ENCODE data around the gene RAB37. TPM values are rescaled to one million over a fixed set of nuclear protein-coding genes. Genes with fewer than 3 reads are reported as not detected.

RAB37 gene
- total and polyA plus RNA-seq, 5 donors, result 1.1 to 3.4 (median 1.3) TPM

- DNase-seq, result no peak
- Histone ChIP-seq H3K27me3 (ENCODE audit: control insufficient read depth, insufficient read depth) (no peaks in the 10 kb centered on the region), H3K4me3 (ENCODE audit: low read length) (no peak overlapping the region), H3K27ac (ENCODE audit: low read length) (no peak overlapping the region), H3K4me1 (ENCODE audit: control insufficient read depth, insufficient read depth, low read length) (peaks cover 5% of the 10 kb centered on the region), H3K9me3 (ENCODE audit: control insufficient read depth, low read length) (no peaks in the 10 kb centered on the region)
- intact Hi-C loops (cut with DNase I), result no loop called here
- no peak for ATAC-seq
- WGBS, result 76% methylated on average over 6 of the region's 6 CpGs
Measured at GRCh38 chr17:74773414-74773813, 36.4 kb downstream of the RAB37 start.

DNA sequence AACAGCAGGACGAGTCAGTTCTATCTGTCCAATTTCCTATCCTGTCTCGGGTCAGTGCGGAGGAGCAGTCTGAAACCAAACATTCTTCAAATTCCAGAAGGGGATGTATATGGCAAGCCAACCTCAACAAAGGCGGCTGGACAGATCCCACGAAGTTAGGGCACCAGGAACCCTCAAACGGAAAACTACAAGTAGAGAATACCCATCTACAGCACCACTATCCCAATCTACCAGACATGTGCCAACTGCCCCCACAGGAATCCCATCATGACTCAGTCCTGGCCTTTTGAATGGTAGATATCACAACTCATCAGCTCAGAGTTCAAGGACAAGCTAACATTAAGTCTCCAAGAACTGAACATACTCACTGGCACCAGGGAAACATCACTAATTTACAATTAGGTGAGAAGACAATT is 36.8 kb downstream of the RAB37 start:
- Histone ChIP-seq H3K27me3 (ENCODE audit: control insufficient read depth, insufficient read depth) (no peaks in the 10 kb centered on the region), H3K4me1 (ENCODE audit: control insufficient read depth, insufficient read depth, low read length) (peaks cover 5% of the 10 kb centered on the region), H3K4me3 (ENCODE audit: low read length) (no peak overlapping the region), H3K27ac (ENCODE audit: low read length) (no peak overlapping the region), H3K9me3 (ENCODE audit: control insufficient read depth, low read length) (no peaks in the 10 kb centered on the region)
- intact Hi-C loops (cut with DNase I), result no loop called here
- 54% methylated on average over 6 of the region's 6 CpGs for WGBS
- no peak for ATAC-seq
- no peak for DNase-seq

- intact Hi-C loops (cut with DNase I), result no loop called here
- H3K9me3 ChIP-seq (ENCODE audit: control insufficient read depth, low read length), result no peaks in the 10 kb centered on the region
- ATAC-seq, result no peak
- no peak for DNase-seq
- 38% methylated on average over 12 of the region's 12 CpGs for WGBS
- no peak overlapping the region for H3K27ac ChIP-seq (ENCODE audit: low read length)
- H3K27me3 ChIP-seq (ENCODE audit: control insufficient read depth, insufficient read depth), result no peaks in the 10 kb centered on the region
- peak overlapping the region; percentile 67 for H3K4me3 ChIP-seq (ENCODE audit: low read length)
- H3K4me1 ChIP-seq (ENCODE audit: control insufficient read depth, insufficient read depth, low read length), result peaks cover 5% of the 10 kb centered on the region
Measured at GRCh38 chr17:74775409-74776043, 38.5 kb downstream of the RAB37 start.

DNA sequence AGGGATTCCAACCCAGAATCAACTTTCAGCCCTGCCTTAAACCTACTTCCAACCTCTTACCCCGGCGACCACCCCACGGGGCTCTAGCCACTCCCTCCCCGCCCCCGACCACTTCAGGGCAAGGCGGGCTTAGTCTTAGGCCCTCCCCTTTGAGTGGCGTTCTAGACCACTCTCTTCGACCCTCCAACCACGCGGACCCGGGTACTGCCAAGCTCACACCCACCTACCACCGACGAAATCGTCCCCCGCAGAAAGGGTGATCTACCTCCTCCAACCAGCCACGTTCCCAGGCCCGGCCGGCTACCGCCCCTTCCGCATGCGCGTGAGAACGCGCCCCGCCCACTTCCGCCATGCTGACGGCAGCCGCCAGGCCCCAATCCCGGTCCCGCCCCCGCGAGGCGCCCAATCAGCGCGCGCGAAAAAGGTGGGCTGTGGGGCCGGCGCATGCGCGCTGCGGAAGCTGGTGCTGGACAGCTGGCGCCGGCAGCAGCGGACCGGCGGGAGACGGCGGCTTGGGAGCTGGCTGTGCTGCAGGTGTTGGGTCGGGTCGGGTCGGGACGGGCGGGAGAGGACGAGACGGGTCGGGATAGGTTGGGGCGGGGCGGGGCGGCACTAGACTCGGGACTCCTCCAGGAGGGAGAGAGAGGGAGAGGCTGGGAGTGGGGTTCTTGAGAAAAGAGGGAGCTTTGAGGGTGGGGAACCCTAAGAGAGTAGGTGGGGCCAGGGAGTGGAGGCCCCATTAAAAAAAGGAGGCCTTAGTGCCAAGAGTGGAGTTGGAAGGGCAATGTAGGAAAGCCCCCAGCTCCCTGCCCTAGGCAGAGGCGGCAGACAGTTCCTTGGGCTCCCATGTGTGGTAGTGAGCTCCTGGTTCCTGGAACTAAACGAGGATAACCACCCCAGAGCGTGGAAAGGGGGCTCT is 39.2 kb downstream of the RAB37 start, which contains the start of gene NAT9:
Gene NAT9 (minus strand): TSS at position 302 of the 919 bp plus-strand sequence. CDS start 647 bp downstream, outside the sequence.
- Histone ChIP-seq H3K9me3 (ENCODE audit: control insufficient read depth, low read length) (no peaks in the 10 kb centered on the region), H3K4me1 (ENCODE audit: control insufficient read depth, insufficient read depth, low read length) (peaks cover 5% of the 10 kb centered on the region), H3K4me3 (ENCODE audit: low read length) (peak within 1 kb of the TSS; percentile 67), H3K27me3 (ENCODE audit: control insufficient read depth, insufficient read depth) (no peaks in the 10 kb centered on the region), H3K27ac (ENCODE audit: low read length) (no peak within 1 kb of the TSS)
- under 1% methylated on average over 64 of the region's 64 CpGs for WGBS
- DNase-seq (peak; percentile 99 to 100 (median 99)), ATAC-seq (peak; percentile 96 to 97)
- intact Hi-C loops (cut with DNase I), result no loop called here

GRCh38 chr17:74776990-74777389 is 39.9 kb downstream of the RAB37 start:
- 28% methylated on average over 10 of the region's 10 CpGs for WGBS
- peak overlapping the region; percentile 64 for H3K4me3 ChIP-seq (ENCODE audit: low read length)
- H3K4me1 ChIP-seq (ENCODE audit: control insufficient read depth, insufficient read depth, low read length), result peaks cover 5% of the 10 kb centered on the region
- no peaks in the 10 kb centered on the region for H3K9me3 ChIP-seq (ENCODE audit: control insufficient read depth, low read length)
- ATAC-seq (no peak), DNase-seq (no peak)
- no peak overlapping the region for H3K27ac ChIP-seq (ENCODE audit: low read length)
- H3K27me3 ChIP-seq (ENCODE audit: control insufficient read depth, insufficient read depth), result no peaks in the 10 kb centered on the region
- intact Hi-C loops (cut with DNase I), result no loop called here

- peaks cover 5% of the 10 kb centered on the region for H3K4me1 ChIP-seq (ENCODE audit: control insufficient read depth, insufficient read depth, low read length)
- DNase-seq, result no peak
- ATAC-seq, result no peak
- no peak overlapping the region for H3K27ac ChIP-seq (ENCODE audit: low read length)
- WGBS, result 80% methylated on average over 6 of the region's 6 CpGs
- no peaks in the 10 kb centered on the region for H3K27me3 ChIP-seq (ENCODE audit: control insufficient read depth, insufficient read depth)
- no peaks in the 10 kb centered on the region for H3K9me3 ChIP-seq (ENCODE audit: control insufficient read depth, low read length)
- H3K4me3 ChIP-seq (ENCODE audit: low read length), result no peak overlapping the region
- intact Hi-C loops (cut with DNase I), result no loop called here
Measured at GRCh38 chr17:74777901-74778515, 41.0 kb downstream of the RAB37 start.

DNA sequence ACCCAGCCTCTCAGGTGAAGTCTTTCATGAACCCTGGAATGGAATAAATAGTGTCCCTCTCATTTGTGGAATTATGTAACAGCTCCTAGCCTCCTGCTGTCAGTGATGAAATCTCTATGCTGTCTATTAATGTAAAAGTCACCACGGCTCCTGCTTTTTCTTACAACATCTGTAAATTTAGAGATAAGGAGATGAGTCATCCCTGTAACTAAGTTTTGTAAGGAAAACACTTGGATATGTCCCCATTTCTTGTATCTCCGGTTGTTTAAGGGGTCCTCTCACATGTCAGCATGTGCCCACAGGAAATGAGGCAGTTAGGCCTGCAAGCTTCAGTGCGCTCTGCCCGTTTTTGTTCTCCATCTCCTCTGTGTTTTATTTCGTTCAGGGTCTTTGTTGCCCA is 41.9 kb downstream of the RAB37 start:
- intact Hi-C loops (cut with DNase I), result no loop called here
- Histone ChIP-seq H3K27ac (ENCODE audit: low read length) (no peak overlapping the region), H3K4me1 (ENCODE audit: control insufficient read depth, insufficient read depth, low read length) (peaks cover 2% of the 10 kb centered on the region), H3K9me3 (ENCODE audit: control insufficient read depth, low read length) (no peaks in the 10 kb centered on the region), H3K27me3 (ENCODE audit: control insufficient read depth, insufficient read depth) (no peaks in the 10 kb centered on the region), H3K4me3 (ENCODE audit: low read length) (no peak overlapping the region)
- ATAC-seq (no peak), DNase-seq (no peak)
- WGBS, result 59% methylated on average over 5 of the region's 5 CpGs

- ATAC-seq (no peak), DNase-seq (no peak)
- 79% methylated on average over 8 of the region's 8 CpGs for WGBS
- Histone ChIP-seq H3K9me3 (ENCODE audit: control insufficient read depth, low read length) (no peaks in the 10 kb centered on the region), H3K4me1 (ENCODE audit: control insufficient read depth, insufficient read depth, low read length) (peaks cover 2% of the 10 kb centered on the region), H3K27ac (ENCODE audit: low read length) (no peak overlapping the region), H3K27me3 (ENCODE audit: control insufficient read depth, insufficient read depth) (no peaks in the 10 kb centered on the region), H3K4me3 (ENCODE audit: low read length) (no peak overlapping the region)
- intact Hi-C loops (cut with DNase I), result no loop called here
Measured at GRCh38 chr17:74779501-74779900, 42.4 kb downstream of the RAB37 start.

DNA sequence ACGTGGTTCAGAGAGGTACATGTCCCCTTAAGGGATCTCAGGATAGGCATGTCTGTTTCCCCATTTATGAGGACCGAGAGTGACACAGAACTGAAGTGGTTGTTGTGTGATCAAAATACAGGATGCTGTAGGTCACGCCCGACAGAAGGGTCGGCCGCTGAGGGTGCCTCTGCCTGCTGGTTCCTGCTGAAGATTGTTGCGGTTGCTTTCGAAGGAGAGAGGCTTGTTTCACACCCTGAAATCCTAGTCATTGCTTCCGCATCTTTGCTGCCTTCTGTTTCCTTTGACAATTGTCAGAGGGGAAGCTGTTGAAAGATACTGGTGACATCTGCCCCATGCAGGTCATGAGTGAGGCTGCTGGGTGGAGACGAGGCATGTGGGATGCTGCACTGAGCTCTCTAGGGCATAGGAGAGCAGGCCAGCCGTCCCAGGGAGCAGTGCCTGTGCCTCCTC is 42.9 kb downstream of the RAB37 start:
- intact Hi-C loops (cut with DNase I), result loop anchor here in 2 of 4 donors (5.0 kb wide), 2 partner anchors 33 to 38 kb away; partner anchors contain the start of gene NHERF1 (in 1 of the 2)
- Histone ChIP-seq H3K4me3 (ENCODE audit: low read length) (no peak overlapping the region), H3K4me1 (ENCODE audit: control insufficient read depth, insufficient read depth, low read length) (peaks cover 2% of the 10 kb centered on the region), H3K9me3 (ENCODE audit: control insufficient read depth, low read length) (no peaks in the 10 kb centered on the region), H3K27me3 (ENCODE audit: control insufficient read depth, insufficient read depth) (no peaks in the 10 kb centered on the region), H3K27ac (ENCODE audit: low read length) (no peak overlapping the region)
- WGBS, result 65% methylated on average over 11 of the region's 11 CpGs
- DNase-seq, result peak in 2 of 3 donors; percentile 78 to 81
- ATAC-seq, result no peak

DNA sequence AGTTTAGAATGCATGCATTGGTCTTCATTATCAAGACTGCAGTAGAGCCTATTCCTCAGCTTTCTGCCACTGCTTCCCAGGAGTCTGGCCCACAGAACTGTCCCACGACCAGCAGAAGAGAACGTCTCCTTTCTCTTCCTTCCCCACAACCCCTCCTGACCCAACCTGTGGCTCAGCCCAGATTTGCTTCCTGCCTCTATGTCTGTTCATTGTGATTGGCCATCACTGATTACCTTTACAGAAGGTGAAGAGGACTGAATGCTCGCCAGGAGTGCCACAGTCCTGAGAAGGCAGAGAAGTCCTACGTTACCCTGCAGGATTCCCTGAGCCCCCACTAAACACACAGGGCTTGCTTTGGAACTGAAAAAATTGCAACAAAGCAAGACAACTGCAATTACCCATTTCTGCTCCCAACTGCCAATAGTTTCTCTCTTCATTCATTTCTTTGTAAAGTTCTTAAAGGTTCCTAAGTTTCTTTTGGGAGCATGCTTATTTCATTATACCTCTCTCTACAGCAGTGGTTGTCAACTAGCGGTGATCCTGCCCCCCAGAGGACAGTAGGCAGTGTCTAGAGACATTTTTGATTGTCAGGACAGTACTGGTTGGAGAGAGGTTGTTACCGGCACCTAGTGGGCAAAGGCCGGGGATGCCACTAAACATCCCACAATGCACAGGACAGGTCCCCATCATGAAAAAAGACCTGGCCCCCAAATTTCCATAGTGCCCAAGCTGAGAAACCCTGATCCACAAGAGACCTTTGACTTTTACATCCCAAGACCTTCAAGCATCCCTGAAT is 43.6 kb downstream of the RAB37 start:
- H3K4me3 ChIP-seq (ENCODE audit: low read length), result no peak overlapping the region
- intact Hi-C loops (cut with DNase I), result loop anchor here in 2 of 4 donors (5.0 kb wide), 2 partner anchors 33 to 38 kb away; partner anchors contain the start of gene NHERF1 (in 1 of the 2)
- H3K4me1 ChIP-seq (ENCODE audit: control insufficient read depth, insufficient read depth, low read length), result no peaks in the 10 kb centered on the region
- WGBS, result 60% methylated on average over 7 of the region's 7 CpGs
- DNase-seq (no peak), ATAC-seq (no peak)
- no peaks in the 10 kb centered on the region for H3K9me3 ChIP-seq (ENCODE audit: control insufficient read depth, low read length)
- H3K27ac ChIP-seq (ENCODE audit: low read length), result no peak overlapping the region
- no peaks in the 10 kb centered on the region for H3K27me3 ChIP-seq (ENCODE audit: control insufficient read depth, insufficient read depth)

Measured in right cardiac atrium (tissue), 5 donors.